H1 (cell line): ENCODE results near the gene RAD51B. TPM values are rescaled to one million over a fixed set of nuclear protein-coding genes. Genes with fewer than 3 reads are reported as not detected.

Experiments
- CHD7 ChIP-seq: fragments of 300-600 bp; sonication (generic); IDR thresholded peaks from 2 replicates; pipeline ENCODE4 v1.7.1; 2012; ENCODE audit warnings: low read length, moderate library complexity, mild to moderate bottlenecking, inconsistent platforms; ENCODE audit not compliant: insufficient replicate concordance
- CREB1 ChIP-seq: IDR thresholded peaks from 2 replicates; pipeline ENCODE4 v1.6.1; 2012; ENCODE audit warnings: inconsistent platforms
- EZH2 ChIP-seq: fragments of 200-600 bp; sonication (generic); IDR thresholded peaks from 2 replicates; pipeline ENCODE4 v1.7.1; 2012; ENCODE audit warnings: low read depth, mild to moderate bottlenecking, moderate library complexity, low read length, inconsistent platforms; ENCODE audit not compliant: severe bottlenecking
- JUND ChIP-seq: IDR thresholded peaks from 2 replicates; pipeline ENCODE4 v1.6.1; 2011; ENCODE audit warnings: mild to moderate bottlenecking, improper control_type of control experiment, low read length
- NANOG ChIP-seq: IDR thresholded peaks from 2 replicates; pipeline ENCODE4 v1.6.1; 2011; ENCODE audit warnings: low read length, low read depth, mild to moderate bottlenecking, inconsistent platforms; ENCODE audit not compliant: insufficient read depth, poor library complexity, severe bottlenecking
- RBBP5 ChIP-seq: IDR thresholded peaks from 2 replicates; pipeline ENCODE4 v1.7.1; 2012; ENCODE audit warnings: low read depth, mild to moderate bottlenecking, inconsistent platforms, low read length, moderate library complexity, borderline replicate concordance
- RFX5 ChIP-seq: IDR thresholded peaks from 2 replicates; pipeline ENCODE4 v1.6.1; 2011; ENCODE audit warnings: low read depth, low read length, improper control_type of control experiment, borderline replicate concordance
- SP1 ChIP-seq: IDR thresholded peaks from 2 replicates; pipeline ENCODE4 v1.6.1; 2011; ENCODE audit warnings: low read depth, low read length
- SP4 ChIP-seq: IDR thresholded peaks from 2 replicates; pipeline ENCODE4 v1.6.1; 2012; ENCODE audit warnings: low read length, inconsistent platforms
- SUZ12 ChIP-seq: fragments of 200-600 bp; sonication (generic); IDR thresholded peaks from 2 replicates; pipeline ENCODE4 v1.6.1; 2012; ENCODE audit warnings: mild to moderate bottlenecking, inconsistent platforms, low read length, moderate library complexity, mixed read lengths
- polyA plus RNA-seq, 7 experiments: library from polyadenylated mRNA; depleted of rRNA in 3 of 7; stranded (reverse) in 5 of 7; unstranded in 2 of 7; fragments of >200 nt in 5 of 7; fragments of 200-250 nt in 2 of 7; gene quantifications; 1 replicate in 5 of 7; 2 replicates in 1 of 7; 4 replicates in 1 of 7; pipeline versions ENCODE4 v1.2.1 to v1.2.3, GENCODE V29; 2011 to 2013; ENCODE audit warnings: missing spikeins in 2 of 7, mixed read lengths in 2 of 7
- total RNA-seq: library from RNA; stranded (reverse); fragmentation: NEBNext Ultra II Directional; extraction: Animal tissue kit (Norgen Biotek cat#: 25700); gene quantifications from 2 replicates; pipeline ENCODE4 v1.2.1, GENCODE V29; 2021

The RAD51B gene
- total and polyA plus RNA-seq, 2 of the 8 experiments (the other 6 are each of a cell fraction or from before 2014, with no cell fraction given), result 3.9 to 14.9 TPM

- no peak for TF ChIP-seq SP4
- no peak for TF ChIP-seq RFX5
- peak; percentile 52; the same call in 1 of the 2 replicates for TF ChIP-seq CREB1
- TF ChIP-seq EZH2, result no peak
- TF ChIP-seq SUZ12, result no peak
- TF ChIP-seq CHD7, result no peak
- no peak for TF ChIP-seq RBBP5
- TF ChIP-seq SP1, result no peak
- TF ChIP-seq JUND, result peak; percentile 81
- no peak for TF ChIP-seq NANOG
These were observed 318.4 kb downstream of the RAD51B start (continued) for GRCh38 chr14:68137704-68138619.
